ENCODE data around the gene NFKB2. TPM values are rescaled to one million over a fixed set of nuclear protein-coding genes. Genes with fewer than 3 reads are reported as not detected.

Gene NFKB2
- total and polyA plus RNA-seq, 2 of the 8 experiments (the other 6 are each of a cell fraction or from before 2014, with no cell fraction given), result 20.4 to 31.4 TPM

- H3K4me3 ChIP-seq (ENCODE audit: extremely low read depth in 1 of 4, insufficient read depth in 2 of 4, low read depth in 3 of 4, low read length in 4 of 4), result peak overlapping the region in 1 of 4 experiments; percentile 70; a peak in 1 of 8 replicates
- H3K4me2 ChIP-seq (ENCODE audit: insufficient read depth in 1 of 2, low read depth in 2 of 2, low read length in 2 of 2), result peak overlapping the region; percentile 12 to 74; a peak in 3 of 4 replicates
- H2BK12ac ChIP-seq (ENCODE audit: low read depth, low read length), result peak overlapping the region; percentile 87; the same call in 1 of the 2 replicates
- ChIA-PET CTCF (ENCODE audit: partially characterized antibody) (interaction anchor here (0.7 to 16.4 kb wide), 31 partner anchors 10 to 282 kb away, joined by 3 to 357 read pairs (median 4); partner anchors contain the start of genes ELOVL3, FBXL15, PITX3 and PSD), POLR2A (ENCODE audit: partially characterized antibody) (interaction anchor here (0.6 to 6.1 kb wide), 13 partner anchors 7 to 287 kb away, joined by 3 to 38 read pairs (median 4); partner anchors contain the start of genes CUEDC2 and FBXL15)
- no peak overlapping the region for H3K14ac ChIP-seq (ENCODE audit: insufficient read length)
- no peaks in the 10 kb centered on the region for H3K9me3 ChIP-seq (ENCODE audit: insufficient read depth in 2 of 2, low read depth in 1 of 2, low read length in 1 of 2)
- no peak overlapping the region for H2AK5ac ChIP-seq (ENCODE audit: low read depth, low read length)
- H4K5ac ChIP-seq (ENCODE audit: insufficient read length, low read depth, low read length), result peak overlapping the region; percentile 69
- H3K79me1 ChIP-seq (ENCODE audit: low read depth, low read length), result no peaks in the 10 kb centered on the region
- peaks cover 6 to 10% of the 10 kb centered on the region in 2 experiments for H4K20me1 ChIP-seq (replicated peaks in 1 of 2; ENCODE audit: control insufficient read depth in 1 of 2, insufficient read depth in 2 of 2, low read length in 2 of 2)
- no peak overlapping the region for H3K56ac ChIP-seq (replicated peaks; ENCODE audit: insufficient read length, low read depth, low read length)
- WGBS, 2 experiments (ENCODE audit: extremely low coverage in 1 of 2, insufficient coverage in 1 of 2, insufficient read length in 1 of 2, insufficient replicate concordance in 2 of 2, low coverage in 1 of 2, low lambda C conversion rate in 2 of 2, missing lambda C conversion rate in 1 of 2), result 90% methylated on average over 16 of the region's 17 CpGs; no CpG with 5 or more reads in 1 of the 2 experiments
- H2BK120ac ChIP-seq (replicated peaks; ENCODE audit: low read depth, low read length), result no peak overlapping the region
- H3K18ac ChIP-seq (ENCODE audit: extremely low read depth, low read length), result peak overlapping the region; percentile 90; the same call in 1 of the 2 replicates
- no peak overlapping the region for H3K23ac ChIP-seq (ENCODE audit: insufficient read length)
- H3K9ac ChIP-seq (replicated peaks in 1 of 4; ENCODE audit: extremely low read depth in 1 of 4, low read depth in 3 of 4, low read length in 3 of 4), result no peak overlapping the region
- peak overlapping the region; percentile 53 for H3K4ac ChIP-seq (replicated peaks; ENCODE audit: insufficient read length, low read depth, low read length)
- H3K27me3 ChIP-seq (replicated peaks in 1 of 4; ENCODE audit: control insufficient read depth in 3 of 4, extremely low read depth in 1 of 4, insufficient read depth in 3 of 4, low read length in 3 of 4), result peaks cover 0 to 8% (median 4%) of the 10 kb centered on the region in 4 experiments; a peak in 6 of 7 replicates
- TF ChIP-seq TAF7 (optimal IDR thresholded peaks at IDR 0.05; ENCODE audit: borderline replicate concordance, low read depth, low read length) (no peak), RNF2 (IDR thresholded peaks at IDR 0.05; ENCODE audit: borderline replicate concordance, low read depth, low read length, missing control alignments, poor library complexity, severe bottlenecking) (no peak), CTBP2 (IDR thresholded peaks at IDR 0.05; ENCODE audit: borderline replicate concordance, insufficient read depth, insufficient read length, low read length) (no peak), YY1 (IDR thresholded peaks at IDR 0.05; ENCODE audit: low read depth, low read length) (no peak), SAP30 (IDR thresholded peaks at IDR 0.05; ENCODE audit: insufficient read depth, insufficient replicate concordance, low read length) (no peak), EZH2 (IDR thresholded peaks at IDR 0.05; ENCODE audit: low read depth, low read length, severe bottlenecking) (no peak)
- peaks cover 2 to 13% (median 8%) of the 10 kb centered on the region in 4 experiments; a peak in 6 of 8 replicates for H3K36me3 ChIP-seq (ENCODE audit: control insufficient read depth in 2 of 4, insufficient read depth in 4 of 4, low read length in 3 of 4)
- peak overlapping the region; percentile 81 for H4K91ac ChIP-seq (replicated peaks; ENCODE audit: insufficient read length, low read length)
- DNase-seq (ENCODE audit: low read depth in 1 of 2, low spot score in 2 of 2) (no peak), FAIRE-seq (no peak)
- no peak overlapping the region for H2BK20ac ChIP-seq (ENCODE audit: low read length)
- no peaks in the 10 kb centered on the region for H3K79me2 ChIP-seq (ENCODE audit: control insufficient read depth in 1 of 2, insufficient read depth in 2 of 2, low read length in 2 of 2)
- no peak overlapping the region for H2AFZ ChIP-seq (ENCODE audit: low read length)
- no peak overlapping the region for H3K27ac ChIP-seq (ENCODE audit: low read depth, low read length)
- H2BK15ac ChIP-seq (ENCODE audit: low read length), result peak overlapping the region; percentile 95; the same call in 1 of the 2 replicates
- H2BK5ac ChIP-seq (ENCODE audit: low read depth, low read length), result 0 out of 2 replicates have a peak overlapping the region, but pooled peaks have one; percentile 66
- peaks cover 0 to 18% (median 10%) of the 10 kb centered on the region in 4 experiments; a peak in 6 of 7 replicates for H3K4me1 ChIP-seq (replicated peaks in 1 of 4; ENCODE audit: control insufficient read depth in 3 of 4, insufficient read depth in 4 of 4, low read length in 3 of 4)
- H4K8ac ChIP-seq (ENCODE audit: extremely low read depth, insufficient read depth, low read length), result peak overlapping the region; percentile 71; the same call in 1 of the 2 replicates
- peaks cover 6% of the 10 kb centered on the region; the same call in 1 of the 2 replicates for H3K23me2 ChIP-seq (ENCODE audit: low read depth, low read length)
Observed at GRCh38 chr10:102400076-102400475, 4.6 kb downstream of the NFKB2 start.
